DMS 273 treated with DMSO at 0.1 percent for 48 hours (cell line): ENCODE data around the gene TIMP3.

Experiments used
- DNase-seq: peaks from one replicate; lab custom pipeline; 2025; lab: John Stamatoyannopoulos, UW

TIMP3 gene

GRCh38 chr22:32786027-32786418 is 15.5 kb upstream of the TIMP3 start:
- DNase-seq, result no peak

GRCh38 chr22:32788904-32789624 is 12.4 kb upstream of the TIMP3 start:
- no peak for DNase-seq

- no peak for DNase-seq
Observed at GRCh38 chr22:32789797-32790620, 11.5 kb upstream of the TIMP3 start.

GRCh38 chr22:32791056-32791455 is 10.4 kb upstream of the TIMP3 start:
- DNase-seq, result no peak

GRCh38 chr22:32791485-32791884 is 10.0 kb upstream of the TIMP3 start:
- DNase-seq, result no peak

GRCh38 chr22:32793589-32793988 is 7.9 kb upstream of the TIMP3 start:
- DNase-seq, result no peak

- DNase-seq, result no peak
Observed at GRCh38 chr22:32794449-32795213, 6.9 kb upstream of the TIMP3 start.

- DNase-seq, result no peak
Observed at GRCh38 chr22:32795214-32795596, 6.3 kb upstream of the TIMP3 start.

GRCh38 chr22:32796865-32797573 is 4.5 kb upstream of the TIMP3 start:
- DNase-seq, result no peak

- DNase-seq, result no peak
Observed at GRCh38 chr22:32799496-32799895, 2.0 kb upstream of the TIMP3 start.

GRCh38 chr22:32800158-32800882 is 1.2 kb upstream of the TIMP3 start:
- DNase-seq, result no peak

- no peak for DNase-seq
Observed at GRCh38 chr22:32800994-32801536, 440 bp upstream of the TIMP3 start.

GRCh38 chr22:32802237-32802765 is 796 bp downstream of the TIMP3 start:
- no peak for DNase-seq

GRCh38 chr22:32803020-32803737 is 1.7 kb downstream of the TIMP3 start:
- DNase-seq, result no peak

- DNase-seq, result no peak
Observed at GRCh38 chr22:32803738-32804435, 2.4 kb downstream of the TIMP3 start.

GRCh38 chr22:32804531-32805360 is 3.2 kb downstream of the TIMP3 start:
- no peak for DNase-seq

- DNase-seq, result no peak
Observed at GRCh38 chr22:32805361-32805881, 3.9 kb downstream of the TIMP3 start.

- no peak for DNase-seq
Observed at GRCh38 chr22:32806296-32806695, 4.8 kb downstream of the TIMP3 start.
